ENCODE measurements around the gene KCNK16. TPM values are rescaled to one million over a fixed set of nuclear protein-coding genes. Genes with fewer than 3 reads are reported as not detected.

Gene KCNK16
- total RNA-seq, 4 donors from 2014 or later: 0.88 TPM; not detected in 3

DNA sequence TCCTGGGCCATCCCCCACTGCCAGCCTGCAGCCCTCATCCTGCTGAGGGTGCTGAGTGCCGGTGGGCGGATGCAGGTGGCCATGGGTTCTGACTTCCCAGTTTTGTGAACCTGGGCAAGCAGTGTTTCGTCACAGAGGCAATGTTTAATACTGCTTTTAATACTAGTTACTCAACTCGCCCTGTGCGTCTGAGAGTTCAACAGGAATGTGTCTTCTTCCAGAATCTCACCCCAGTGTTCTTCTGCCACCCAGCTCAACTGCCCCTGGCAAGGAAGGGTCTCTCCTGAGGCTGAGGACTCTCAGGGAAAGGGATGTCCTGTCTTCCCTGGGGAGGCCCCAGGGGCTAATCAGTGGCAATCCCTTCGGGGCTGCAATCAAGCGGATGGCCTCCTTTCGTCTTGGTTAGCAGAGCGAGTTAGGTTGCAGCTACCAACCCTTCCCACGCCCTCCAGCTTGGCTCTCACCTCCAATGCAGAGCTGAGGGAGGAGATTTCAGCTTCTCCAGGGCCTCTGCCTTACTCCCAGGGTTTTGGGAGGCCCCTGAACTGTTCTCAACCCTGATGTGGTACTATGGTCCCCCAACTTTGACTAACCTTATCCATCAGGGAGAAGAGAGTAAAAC, 2.0 kb downstream of the KCNK16 start:
- Histone ChIP-seq H3K4me1 (peaks cover 10% of the 10 kb centered on the region in 2 donors), H3K9me3 (no peaks in the 10 kb centered on the region), H3K4me3 (replicated peaks in 1 of 3) (no peak overlapping the region), H3K27ac (peak overlapping the region in 1 of 3 donors; percentile 32), H3K36me3 (no peaks in the 10 kb centered on the region), H3K27me3 (no peaks in the 10 kb centered on the region)
- no peak for DNase-seq
- WGBS, 2 donors: 80 to 93% methylated on average over 8 to 10 of the region's 10 CpGs
- intact Hi-C loops (cut with DNase I): no loop called here
- TF ChIP-seq, protein P1, sequence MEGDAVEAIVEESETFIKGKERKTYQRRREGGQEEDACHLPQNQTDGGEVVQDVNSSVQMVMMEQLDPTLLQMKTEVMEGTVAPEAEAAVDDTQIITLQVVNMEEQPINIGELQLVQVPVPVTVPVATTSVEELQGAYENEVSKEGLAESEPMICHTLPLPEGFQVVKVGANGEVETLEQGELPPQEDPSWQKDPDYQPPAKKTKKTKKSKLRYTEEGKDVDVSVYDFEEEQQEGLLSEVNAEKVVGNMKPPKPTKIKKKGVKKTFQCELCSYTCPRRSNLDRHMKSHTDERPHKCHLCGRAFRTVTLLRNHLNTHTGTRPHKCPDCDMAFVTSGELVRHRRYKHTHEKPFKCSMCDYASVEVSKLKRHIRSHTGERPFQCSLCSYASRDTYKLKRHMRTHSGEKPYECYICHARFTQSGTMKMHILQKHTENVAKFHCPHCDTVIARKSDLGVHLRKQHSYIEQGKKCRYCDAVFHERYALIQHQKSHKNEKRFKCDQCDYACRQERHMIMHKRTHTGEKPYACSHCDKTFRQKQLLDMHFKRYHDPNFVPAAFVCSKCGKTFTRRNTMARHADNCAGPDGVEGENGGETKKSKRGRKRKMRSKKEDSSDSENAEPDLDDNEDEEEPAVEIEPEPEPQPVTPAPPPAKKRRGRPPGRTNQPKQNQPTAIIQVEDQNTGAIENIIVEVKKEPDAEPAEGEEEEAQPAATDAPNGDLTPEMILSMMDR (IDR thresholded peaks at IDR 0.05): no peak
- no peak for TF ChIP-seq POLR2A (IDR thresholded peaks at IDR 0.05)

DNA sequence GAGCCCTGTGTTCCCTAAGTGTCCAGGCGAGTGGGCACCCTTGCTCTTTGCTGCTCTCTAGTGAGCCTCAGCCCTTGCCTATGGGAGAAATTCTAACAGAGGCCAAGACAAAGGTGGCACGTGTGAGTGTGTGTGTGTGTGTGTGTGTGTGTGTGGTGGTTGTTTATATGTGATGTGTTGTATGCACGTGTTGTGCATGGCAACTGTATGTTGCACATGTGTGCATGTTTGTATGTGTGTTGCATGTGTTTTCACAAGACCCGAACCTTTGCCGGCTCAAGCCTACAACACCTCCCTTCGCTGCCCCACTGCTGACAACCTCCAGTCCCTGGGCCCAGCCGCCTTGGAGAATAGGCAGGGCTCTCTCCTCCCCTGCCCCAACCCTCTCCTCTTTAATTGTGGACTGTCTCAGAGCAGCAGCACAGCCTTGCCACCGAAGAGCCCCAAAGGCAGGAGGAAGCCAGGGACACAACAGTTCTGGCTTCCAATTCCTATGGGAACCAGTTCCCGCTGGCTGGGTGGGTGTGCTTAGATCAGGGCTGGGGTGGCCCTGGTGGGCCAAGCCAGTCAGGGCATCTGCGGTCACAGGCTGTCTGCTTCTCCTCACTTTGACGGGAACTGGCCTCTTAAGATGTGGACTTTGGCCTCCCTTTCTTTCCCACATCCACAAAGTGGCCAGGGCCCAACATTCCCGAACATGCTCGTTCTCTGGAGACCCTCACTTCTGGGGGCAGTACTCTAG, 2.7 kb downstream of the KCNK16 start:
- intact Hi-C loops (cut with DNase I): no loop called here
- Histone ChIP-seq H3K9me3 (no peaks in the 10 kb centered on the region), H3K4me1 (peaks cover 10% of the 10 kb centered on the region in 2 donors), H3K27ac (no peak overlapping the region), H3K36me3 (no peaks in the 10 kb centered on the region), H3K4me3 (replicated peaks in 1 of 3) (no peak overlapping the region), H3K27me3 (no peaks in the 10 kb centered on the region)
- DNase-seq: no peak
- TF ChIP-seq, protein P1 (IDR thresholded peaks at IDR 0.05): no peak
- no peak for TF ChIP-seq POLR2A (IDR thresholded peaks at IDR 0.05)
- WGBS, 2 donors: 78 to 79% methylated on average over 11 of the region's 13 CpGs

DNA sequence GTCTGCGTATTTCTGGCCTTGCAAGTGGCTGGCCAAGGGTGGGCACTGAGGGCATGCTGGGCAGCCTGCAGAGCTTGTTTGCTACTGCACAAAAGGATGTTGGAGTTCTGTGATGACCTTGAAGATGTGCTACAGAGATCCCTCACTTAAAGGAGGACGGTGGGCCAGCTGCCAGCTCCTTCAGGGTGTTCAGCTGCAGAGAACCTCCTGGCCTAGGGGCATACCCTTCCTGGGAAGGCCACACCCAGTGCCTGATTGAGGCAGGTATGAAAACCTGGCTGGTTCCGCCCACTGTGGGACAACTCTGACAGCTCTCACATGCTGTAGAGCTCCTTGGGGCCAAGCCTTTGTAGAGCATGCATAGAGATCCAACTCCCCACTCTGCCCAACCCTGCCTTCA, 5.2 kb downstream of the KCNK16 start:
- TF ChIP-seq, protein P1 (IDR thresholded peaks at IDR 0.05): no peak
- no peak for TF ChIP-seq POLR2A (IDR thresholded peaks at IDR 0.05)
- intact Hi-C loops (cut with DNase I): no loop called here
- 76 to 89% methylated on average over 1 to 3 of the region's 3 CpGs for WGBS, 2 donors
- no peak overlapping the region for H3K27ac ChIP-seq
- no peaks in the 10 kb centered on the region for H3K36me3 ChIP-seq
- peaks cover 6% of the 10 kb centered on the region for H3K27me3 ChIP-seq
- H3K4me1 ChIP-seq: peaks cover 13 to 18% of the 10 kb centered on the region in 2 donors
- H3K9me3 ChIP-seq: no peaks in the 10 kb centered on the region
- no peak overlapping the region for H3K4me3 ChIP-seq (replicated peaks in 1 of 3)
- no peak for DNase-seq

DNA sequence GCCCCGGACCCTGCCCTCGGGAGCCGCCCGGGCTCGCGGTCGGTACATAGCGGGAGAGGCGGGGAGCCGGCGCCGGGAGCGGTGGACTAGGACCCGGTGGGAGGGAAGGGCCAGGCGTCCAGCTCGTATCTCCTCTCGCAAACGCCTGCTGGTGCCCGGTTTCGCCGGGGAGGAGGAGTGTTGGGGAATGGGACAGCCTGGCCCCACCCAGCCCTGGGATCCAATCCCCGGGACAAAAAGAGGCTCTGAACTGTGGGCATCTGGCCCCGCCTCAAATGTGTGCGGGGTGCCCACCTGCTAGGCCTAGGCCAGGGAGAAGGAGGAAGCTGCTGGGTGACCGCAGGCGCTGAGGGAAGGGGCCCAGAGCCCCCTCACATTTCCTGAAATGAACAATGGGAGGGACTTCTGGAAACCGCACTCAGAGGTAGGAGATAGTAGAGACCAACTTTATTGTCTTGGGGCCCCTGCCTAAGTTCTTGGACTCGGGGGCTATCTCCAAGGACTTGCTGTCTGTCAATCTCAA, 8.2 kb downstream of the KCNK16 start, which contains the start of gene KCNK17:
Gene KCNK17 (minus strand): TSS at position 147 of the 523 bp plus-strand sequence. CDS start 99 bp downstream, at position 48.
- DNase-seq: no peak
- Histone ChIP-seq H3K27ac (no peak within 1 kb of the TSS), H3K4me3 (replicated peaks in 1 of 3) (peak within 1 kb of the TSS in 1 of 3 donors; percentile 32), H3K36me3 (no peaks in the 10 kb centered on the region), H3K27me3 (peaks cover 6% of the 10 kb centered on the region), H3K4me1 (peaks cover 11 to 15% of the 10 kb centered on the region in 2 donors), H3K9me3 (no peaks in the 10 kb centered on the region)
- intact Hi-C loops (cut with DNase I): no loop called here
- TF ChIP-seq POLR2A (IDR thresholded peaks at IDR 0.05): no peak
- TF ChIP-seq, protein P1 (IDR thresholded peaks at IDR 0.05): no peak
- 44 to 75% methylated on average over 5 to 12 of the region's 28 CpGs for whole genome bisulfite sequencing, 2 donors
